OCI-LY1 (cell line): ENCODE measurements around the gene ANKRD55.

ENCODE experiments used
- H2AFZ ChIP-seq: fragments of 200-600 bp; sonication (generic), shearing (Covaris generic); 2 replicates; pipeline ENCODE4 v1.6.0; 2014; ENCODE audit warnings: antibody characterized with exemption, mild to moderate bottlenecking, low read length
- H3F3A ChIP-seq: fragments of 200-600 bp; sonication (generic), shearing (Covaris generic); 2 replicates; pipeline ENCODE4 v1.6.0; 2014; ENCODE audit warnings: mild to moderate bottlenecking, antibody characterized with exemption, low read length, moderate library complexity; ENCODE audit not compliant: insufficient read depth
- H3K27ac ChIP-seq: fragments of 200-600 bp; sonication (generic); 2 replicates; pipeline ENCODE4 v1.5.1; 2014; ENCODE audit warnings: low read length, mixed run types, mild to moderate bottlenecking, low read depth; ENCODE audit not compliant: poor library complexity, severe bottlenecking
- H3K27me3 ChIP-seq: fragments of 200-600 bp; sonication (generic); 2 replicates; pipeline ENCODE4 v1.6.0; 2014; ENCODE audit warnings: antibody characterized with exemption, mild to moderate bottlenecking, low read length, moderate library complexity; ENCODE audit not compliant: insufficient read depth
- H3K36me3 ChIP-seq: fragments of 200-600 bp; sonication (generic); 2 replicates; pipeline ENCODE4 v1.6.1; 2014; ENCODE audit warnings: mild to moderate bottlenecking, antibody characterized with exemption, low read length, moderate library complexity, mixed read lengths; ENCODE audit not compliant: insufficient read depth
- H3K4me1 ChIP-seq: fragments of 200-600 bp; sonication (generic); 2 replicates; pipeline ENCODE4 v1.5.1; 2014; ENCODE audit warnings: mild to moderate bottlenecking, low read length, moderate library complexity; ENCODE audit not compliant: insufficient read depth, severe bottlenecking
- H3K4me2 ChIP-seq: fragments of 200-600 bp; sonication (generic), shearing (Covaris generic); 2 replicates; pipeline ENCODE4 v1.6.1; 2014; ENCODE audit warnings: low read length
- H3K4me3 ChIP-seq: fragments of 200-600 bp; sonication (generic); 2 replicates; pipeline ENCODE4 v1.5.1; 2014; ENCODE audit warnings: low read length, low read depth, mild to moderate bottlenecking, mixed read lengths; ENCODE audit not compliant: poor library complexity, severe bottlenecking
- H3K79me2 ChIP-seq: fragments of 200-600 bp; shearing (Covaris generic); 2 replicates; pipeline ENCODE4 v1.6.1; 2016; ENCODE audit warnings: mixed run types, low read length, mixed read lengths; ENCODE audit not compliant: insufficient read depth
- H3K9ac ChIP-seq: fragments of 200-600 bp; sonication (generic), shearing (Covaris generic); 2 replicates; pipeline ENCODE4 v1.6.1; 2014; ENCODE audit warnings: mild to moderate bottlenecking, low read length, mixed read lengths
- H3K9me2 ChIP-seq: fragments of 200-600 bp; sonication (generic), shearing (Covaris generic); 2 replicates; pipeline ENCODE4 v1.6.1; 2014; ENCODE audit warnings: low read depth, mild to moderate bottlenecking, low read length, mixed read lengths
- H3K9me3 ChIP-seq: fragments of 200-600 bp; shearing (Covaris generic); 2 replicates; pipeline ENCODE4 v1.6.1; 2014; ENCODE audit warnings: low read length, mixed read lengths
- H4K20me1 ChIP-seq: fragments of 200-600 bp; sonication (generic), shearing (Covaris generic); 2 replicates; pipeline ENCODE4 v1.6.0; 2016; ENCODE audit warnings: mild to moderate bottlenecking, low read length; ENCODE audit not compliant: insufficient read depth
- EZH2 ChIP-seq: fragments of 200-600 bp; sonication (generic), shearing (Covaris generic); IDR thresholded peaks from 2 replicates; pipeline ENCODE4 v1.8.0; 2017; ENCODE audit warnings: borderline replicate concordance, mixed run types, mild to moderate bottlenecking, antibody characterized with exemption, low read length, moderate library complexity, mixed read lengths
- TF ChIP-seq, protein P1 (sequence below): fragments of 200-600 bp; sonication (generic), shearing (Covaris generic); IDR thresholded peaks from 2 replicates; pipeline ENCODE4 v1.5.1; 2017; ENCODE audit warnings: mild to moderate bottlenecking, antibody characterized with exemption, low read length, moderate library complexity, mixed read lengths

The ANKRD55 gene

DNA sequence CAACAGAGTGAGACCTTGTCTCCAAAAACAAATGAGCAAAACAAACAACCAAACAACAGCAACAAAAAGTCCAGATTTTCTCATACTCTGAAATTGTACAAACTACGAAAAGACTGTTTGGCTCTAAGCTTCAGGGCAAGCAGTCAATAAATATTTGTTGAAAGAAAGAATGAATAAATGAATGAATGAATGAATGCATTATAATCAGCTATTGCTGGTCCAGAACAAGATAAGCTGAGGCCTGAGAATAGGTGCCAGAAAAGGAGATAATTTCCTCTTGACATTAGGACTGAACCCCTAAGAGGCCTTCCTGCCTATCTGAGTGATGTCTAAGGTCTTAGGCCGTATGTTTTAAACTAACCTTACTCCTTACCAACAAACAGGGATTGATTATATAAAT, 139.2 kb downstream of the ANKRD55 start:
- Histone ChIP-seq H3K4me1 (no peaks in the 10 kb centered on the region), H3K27ac (no peak overlapping the region), H4K20me1 (no peaks in the 10 kb centered on the region), H3F3A (no peaks in the 10 kb centered on the region), H3K9ac (no peak overlapping the region), H3K36me3 (no peaks in the 10 kb centered on the region), H3K27me3 (no peaks in the 10 kb centered on the region), H3K4me3 (no peak overlapping the region), H3K79me2 (no peaks in the 10 kb centered on the region), H3K4me2 (no peak overlapping the region), H3K9me3 (no peaks in the 10 kb centered on the region), H2AFZ (no peak overlapping the region), H3K9me2 (no peaks in the 10 kb centered on the region)
- TF ChIP-seq, protein P1, sequence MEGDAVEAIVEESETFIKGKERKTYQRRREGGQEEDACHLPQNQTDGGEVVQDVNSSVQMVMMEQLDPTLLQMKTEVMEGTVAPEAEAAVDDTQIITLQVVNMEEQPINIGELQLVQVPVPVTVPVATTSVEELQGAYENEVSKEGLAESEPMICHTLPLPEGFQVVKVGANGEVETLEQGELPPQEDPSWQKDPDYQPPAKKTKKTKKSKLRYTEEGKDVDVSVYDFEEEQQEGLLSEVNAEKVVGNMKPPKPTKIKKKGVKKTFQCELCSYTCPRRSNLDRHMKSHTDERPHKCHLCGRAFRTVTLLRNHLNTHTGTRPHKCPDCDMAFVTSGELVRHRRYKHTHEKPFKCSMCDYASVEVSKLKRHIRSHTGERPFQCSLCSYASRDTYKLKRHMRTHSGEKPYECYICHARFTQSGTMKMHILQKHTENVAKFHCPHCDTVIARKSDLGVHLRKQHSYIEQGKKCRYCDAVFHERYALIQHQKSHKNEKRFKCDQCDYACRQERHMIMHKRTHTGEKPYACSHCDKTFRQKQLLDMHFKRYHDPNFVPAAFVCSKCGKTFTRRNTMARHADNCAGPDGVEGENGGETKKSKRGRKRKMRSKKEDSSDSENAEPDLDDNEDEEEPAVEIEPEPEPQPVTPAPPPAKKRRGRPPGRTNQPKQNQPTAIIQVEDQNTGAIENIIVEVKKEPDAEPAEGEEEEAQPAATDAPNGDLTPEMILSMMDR, result no peak
- no peak for TF ChIP-seq EZH2

DNA sequence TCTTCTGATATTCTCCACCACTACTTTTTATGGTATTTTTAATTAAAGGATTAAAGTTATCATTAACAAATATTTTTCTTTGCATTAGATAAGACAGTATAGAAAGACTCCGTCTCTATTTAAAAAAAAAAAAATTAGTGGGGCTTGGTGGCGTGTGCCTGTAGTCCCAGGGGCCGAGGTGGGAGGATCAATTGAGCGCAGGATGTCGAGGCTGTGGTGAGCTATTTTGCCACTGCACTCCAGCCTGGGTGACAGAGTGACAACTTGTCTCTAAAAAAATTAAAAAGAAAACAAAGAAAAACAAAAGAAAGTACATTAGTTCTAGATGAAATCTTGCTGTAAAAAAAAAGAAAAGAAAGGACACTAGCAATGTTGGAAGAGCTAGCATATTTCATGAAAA, 141.0 kb downstream of the ANKRD55 start:
- H3K9me2 ChIP-seq, result no peaks in the 10 kb centered on the region
- no peak overlapping the region for H3K27ac ChIP-seq
- H4K20me1 ChIP-seq, result no peaks in the 10 kb centered on the region
- no peak overlapping the region for H3K4me2 ChIP-seq
- no peaks in the 10 kb centered on the region for H3K9me3 ChIP-seq
- no peaks in the 10 kb centered on the region for H3K36me3 ChIP-seq
- no peak overlapping the region for H2AFZ ChIP-seq
- TF ChIP-seq EZH2, result no peak
- TF ChIP-seq, protein P1, result no peak
- no peaks in the 10 kb centered on the region for H3F3A ChIP-seq
- no peaks in the 10 kb centered on the region for H3K79me2 ChIP-seq
- no peak overlapping the region for H3K9ac ChIP-seq
- no peak overlapping the region for H3K4me3 ChIP-seq
- H3K4me1 ChIP-seq, result no peaks in the 10 kb centered on the region
- H3K27me3 ChIP-seq, result no peaks in the 10 kb centered on the region

DNA sequence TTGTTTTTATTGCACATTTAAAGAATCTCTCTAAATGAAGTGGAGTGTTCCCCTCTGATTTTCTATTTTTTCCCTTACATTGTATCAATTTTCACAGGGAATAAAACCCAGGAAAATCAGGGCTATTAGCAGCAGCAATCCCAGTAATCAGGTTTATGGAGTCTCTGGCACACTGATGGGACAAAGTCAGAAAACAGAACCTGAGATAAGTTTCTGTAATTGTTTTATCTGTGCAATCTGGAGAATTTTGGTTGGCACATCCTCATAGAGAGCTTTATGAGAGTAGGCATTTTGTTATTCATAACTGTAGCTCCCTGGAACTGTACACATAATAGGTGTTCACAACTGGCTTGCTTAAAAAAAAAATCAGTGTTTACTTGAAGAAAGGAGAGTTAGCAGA, 141.5 kb downstream of the ANKRD55 start:
- Histone ChIP-seq H3K27me3 (no peaks in the 10 kb centered on the region), H2AFZ (no peak overlapping the region), H3K36me3 (no peaks in the 10 kb centered on the region), H3K4me3 (no peak overlapping the region), H3K9ac (no peak overlapping the region), H3K79me2 (no peaks in the 10 kb centered on the region), H3K9me3 (no peaks in the 10 kb centered on the region), H3K4me2 (no peak overlapping the region), H3K27ac (no peak overlapping the region), H3F3A (no peaks in the 10 kb centered on the region), H4K20me1 (no peaks in the 10 kb centered on the region), H3K9me2 (no peaks in the 10 kb centered on the region), H3K4me1 (no peaks in the 10 kb centered on the region)
- TF ChIP-seq, protein P1, result no peak
- TF ChIP-seq EZH2, result no peak
